Activated naive CD4-positive, alpha-beta T cell treated with anti-CD3 and anti-CD28 coated beads for 36 hours (primary cell): ENCODE measurements around the gene KLRC4. TPM values are rescaled to one million over a fixed set of nuclear protein-coding genes. Genes with fewer than 3 reads are reported as not detected.
"Not testable (repeated sequence)": the region's sequence is repeated elsewhere in the genome, so short reads cannot be mapped to it uniquely, and the experiment has no call there.

ENCODE experiments used
- CTCF ChIA-PET: fragments of 350-600 bp; sonication (Branson Sonifier 250); formaldehyde crosslinking; loops from one replicate; lab custom pipeline; 2021; ENCODE audit warnings: antibody characterized with exemption; lab: Charles Lee
- DNase-seq: peaks from one replicate; pipeline ENCODE4 v3.0.0-alpha.2; 2020
- H3K27ac Mint-ChIP-seq: one replicate; pipeline ENCODE4 v1.8.0; 2021; ENCODE audit warnings: mild to moderate bottlenecking, mixed read lengths
- H3K27me3 Mint-ChIP-seq: one replicate; pipeline ENCODE4 v1.8.0; 2021; ENCODE audit warnings: low read depth, mixed read lengths
- H3K36me3 Mint-ChIP-seq: one replicate; pipeline ENCODE4 v1.8.0; 2021; ENCODE audit warnings: low read depth, mixed read lengths
- H3K4me1 Mint-ChIP-seq: one replicate; pipeline ENCODE4 v1.8.0; 2021; ENCODE audit warnings: low read depth, mixed read lengths
- H3K4me3 Mint-ChIP-seq: one replicate; pipeline ENCODE4 v1.8.0; 2021; ENCODE audit warnings: mild to moderate bottlenecking, moderate library complexity, mixed read lengths
- H3K9me3 Mint-ChIP-seq: one replicate; pipeline ENCODE4 v1.8.0; 2021; ENCODE audit warnings: mixed read lengths
- intact Hi-C: fragments of 100-400 bp; cut with micrococcal nuclease; formaldehyde crosslinking; loops from one replicate; pipeline ENCODE4 v1.15.1; 2023
- total RNA-seq, 2 experiments: library from RNA; stranded (reverse); gene quantifications; one replicate each; pipeline ENCODE4 v1.2.3, GENCODE V29; 2021

The KLRC4 gene
- total RNA-seq, 2 experiments from 2014 or later = not detected

DNA sequence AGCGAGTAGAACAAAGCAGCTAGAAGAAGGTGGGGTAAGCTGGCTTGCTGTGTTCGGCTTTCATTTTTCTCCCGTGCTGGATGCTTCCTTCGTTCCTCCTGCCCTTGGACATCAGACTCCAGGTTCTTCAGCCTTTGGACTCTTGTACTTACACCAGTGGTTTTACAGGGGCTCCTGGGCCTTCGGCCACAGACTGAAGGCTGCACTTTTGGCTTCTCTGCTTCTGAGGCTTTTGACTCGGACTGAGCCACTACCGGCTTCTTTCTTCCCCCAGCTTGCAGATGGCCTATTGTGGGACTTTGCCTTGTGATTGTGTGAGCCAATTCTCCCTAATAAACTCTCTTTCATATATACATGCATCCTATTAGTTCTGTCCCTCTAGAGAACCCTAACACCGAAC lies 16.4 kb upstream of the KLRC4 start:
- CTCF ChIA-PET = not testable (repeated sequence)

GRCh38 chr12:10424260-10424899 lies 14.8 kb upstream of the KLRC4 start:
- H3K9me3 Mint-ChIP-seq, CTCF ChIA-PET, H3K36me3 Mint-ChIP-seq, DNase-seq, H3K27me3 Mint-ChIP-seq, H3K4me3 Mint-ChIP-seq, H3K27ac Mint-ChIP-seq, H3K4me1 Mint-ChIP-seq, intact Hi-C loops: not testable (repeated sequence)

More for the DNA sequence above, 16.4 kb upstream of the KLRC4 start:
- H3K4me3 Mint-ChIP-seq, H3K36me3 Mint-ChIP-seq, intact Hi-C loops, H3K27me3 Mint-ChIP-seq, H3K9me3 Mint-ChIP-seq, H3K4me1 Mint-ChIP-seq, DNase-seq, H3K27ac Mint-ChIP-seq: not testable (repeated sequence)

DNA sequence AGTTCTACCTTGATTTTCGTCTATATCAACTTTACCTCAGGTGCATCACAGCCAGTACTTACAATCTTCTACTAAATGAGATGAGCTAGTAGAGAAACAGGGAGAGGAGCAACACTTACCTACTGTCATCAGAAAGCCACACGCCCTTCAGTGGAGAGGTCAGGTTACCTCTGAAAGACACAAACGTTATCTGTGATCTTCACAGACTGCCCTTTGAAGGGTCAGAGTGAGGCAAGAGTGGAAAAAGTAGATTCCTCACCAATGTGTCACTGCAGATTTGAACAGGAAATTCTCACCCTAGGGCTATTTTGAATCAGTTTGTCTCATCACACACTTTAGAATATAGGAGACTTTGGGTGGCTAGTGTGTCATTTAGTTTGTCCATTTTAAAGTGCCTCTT lies 12.6 kb upstream of the KLRC4 start:
- CTCF ChIA-PET, DNase-seq, H3K9me3 Mint-ChIP-seq, intact Hi-C loops, H3K27me3 Mint-ChIP-seq, H3K4me3 Mint-ChIP-seq, H3K36me3 Mint-ChIP-seq, H3K27ac Mint-ChIP-seq, H3K4me1 Mint-ChIP-seq: not testable (repeated sequence)

- DNase-seq, H3K4me3 Mint-ChIP-seq, H3K4me1 Mint-ChIP-seq, CTCF ChIA-PET, intact Hi-C loops, H3K9me3 Mint-ChIP-seq, H3K36me3 Mint-ChIP-seq, H3K27ac Mint-ChIP-seq, H3K27me3 Mint-ChIP-seq: not testable (repeated sequence)
Observed at GRCh38 chr12:10420334-10420733, 10.8 kb upstream of the KLRC4 start, which contains the start of gene KLRC3. Gene KLRC3, minus strand, starts transcription at chr12:10420595. Its CDS starts 45 bp downstream, at chr12:10420550.

DNA sequence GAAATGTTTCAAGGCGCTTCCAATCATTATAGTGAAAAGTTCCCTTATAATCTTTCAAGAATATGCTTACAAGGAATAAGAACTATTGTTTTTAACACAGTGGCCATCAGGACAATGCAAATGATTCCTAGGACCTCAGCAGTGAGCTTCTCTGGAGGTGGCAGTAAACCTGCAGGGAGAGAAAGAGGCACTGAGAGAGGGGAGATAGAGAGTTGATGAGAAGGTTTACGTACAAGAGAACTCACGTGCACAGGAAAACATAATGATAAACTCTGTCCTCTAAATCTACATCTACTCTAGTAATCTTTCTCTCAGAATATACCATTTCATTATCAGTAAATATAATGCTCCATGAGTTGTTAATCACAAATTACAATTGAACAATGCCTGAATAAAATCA lies 715 bp downstream of the KLRC4 start:
- no peaks in the 10 kb centered on the region for H3K9me3 Mint-ChIP-seq
- H3K27me3 Mint-ChIP-seq = peaks cover 2% of the 10 kb centered on the region
- H3K4me3 Mint-ChIP-seq = no peak overlapping the region
- intact Hi-C loops = no loop called here
- no peaks in the 10 kb centered on the region for H3K4me1 Mint-ChIP-seq
- CTCF ChIA-PET = no interaction called here
- H3K27ac Mint-ChIP-seq = no peak overlapping the region
- no peaks in the 10 kb centered on the region for H3K36me3 Mint-ChIP-seq
- DNase-seq = no peak

DNA sequence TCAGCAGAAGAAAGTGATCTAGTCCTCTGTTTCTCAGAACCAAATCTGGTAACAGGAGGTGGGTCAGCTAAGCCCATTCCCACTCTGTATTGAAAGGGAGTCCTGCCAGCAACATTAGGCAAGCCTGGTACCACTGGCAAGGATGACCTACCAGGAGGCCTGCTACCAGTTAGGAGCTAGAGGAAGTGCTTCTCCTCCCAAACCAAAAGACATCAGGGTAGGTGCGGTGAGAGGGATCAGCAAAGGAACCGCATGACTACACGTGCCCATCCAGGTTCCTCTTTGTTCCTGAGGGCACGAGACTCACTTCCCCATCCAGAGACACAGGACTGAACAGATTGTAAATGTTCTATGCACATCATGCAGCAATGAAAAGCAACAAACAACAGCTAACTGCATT lies 2.8 kb downstream of the KLRC4 start:
- Mint-ChIP-seq H3K4me3 (no peak overlapping the region), H3K4me1 (no peaks in the 10 kb centered on the region), H3K36me3 (no peaks in the 10 kb centered on the region), H3K27ac (no peak overlapping the region), H3K9me3 (no peaks in the 10 kb centered on the region), H3K27me3 (peaks cover 2% of the 10 kb centered on the region)
- CTCF ChIA-PET = no interaction called here
- DNase-seq = no peak
- intact Hi-C loops = no loop called here

DNA sequence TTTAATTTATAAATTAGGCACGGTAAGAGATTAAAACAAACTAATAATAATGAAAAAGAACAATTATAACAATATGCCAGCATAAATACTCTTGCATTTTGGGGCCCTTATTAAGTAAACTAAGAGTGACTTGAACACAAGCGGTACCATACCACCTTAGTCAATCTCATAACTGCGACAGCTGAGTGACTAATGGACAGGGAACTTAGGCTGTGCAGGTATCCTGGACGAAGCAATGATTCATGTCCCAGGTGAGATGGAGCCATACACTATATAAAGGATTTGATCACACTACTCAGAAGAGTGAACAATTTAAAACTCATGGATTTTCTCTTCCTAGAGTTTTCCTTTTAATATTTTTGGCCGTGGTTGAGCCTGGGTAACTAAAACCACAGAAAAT lies 4.3 kb downstream of the KLRC4 start:
- H3K27ac Mint-ChIP-seq = no peak overlapping the region
- H3K4me1 Mint-ChIP-seq = no peaks in the 10 kb centered on the region
- intact Hi-C loops = no loop called here
- H3K36me3 Mint-ChIP-seq = no peaks in the 10 kb centered on the region
- peaks cover 2% of the 10 kb centered on the region for H3K27me3 Mint-ChIP-seq
- H3K4me3 Mint-ChIP-seq = no peak overlapping the region
- no peak for DNase-seq
- CTCF ChIA-PET = no interaction called here
- H3K9me3 Mint-ChIP-seq = no peaks in the 10 kb centered on the region

DNA sequence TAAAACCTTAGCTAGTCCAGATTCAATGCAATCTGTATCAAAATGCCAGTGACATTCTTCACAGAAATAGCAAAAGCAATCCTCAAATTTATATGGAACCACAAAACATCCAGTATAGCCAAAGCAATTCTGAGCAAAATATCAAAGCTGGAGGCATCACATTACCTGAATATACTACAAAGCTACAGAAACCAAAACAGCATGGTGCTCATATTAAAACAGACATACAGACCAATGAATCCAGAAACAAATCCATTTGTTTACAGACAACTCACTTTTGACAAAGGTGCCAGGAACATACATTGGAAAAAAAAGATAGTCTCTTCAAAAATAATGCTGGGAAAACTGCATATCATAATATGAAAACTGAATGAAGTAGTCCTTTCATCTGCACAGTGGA lies 4.8 kb downstream of the KLRC4 start:
- intact Hi-C loops = no loop called here
- H3K36me3 Mint-ChIP-seq = no peaks in the 10 kb centered on the region
- CTCF ChIA-PET = no interaction called here
- H3K9me3 Mint-ChIP-seq = no peaks in the 10 kb centered on the region
- no peak overlapping the region for H3K27ac Mint-ChIP-seq
- H3K4me3 Mint-ChIP-seq = no peak overlapping the region
- H3K4me1 Mint-ChIP-seq = no peaks in the 10 kb centered on the region
- no peak for DNase-seq
- H3K27me3 Mint-ChIP-seq = peaks cover 2% of the 10 kb centered on the region

- H3K27me3 Mint-ChIP-seq = peaks cover 6% of the 10 kb centered on the region
- no peak for DNase-seq
- no peaks in the 10 kb centered on the region for H3K9me3 Mint-ChIP-seq
- intact Hi-C loops = no loop called here
- H3K4me3 Mint-ChIP-seq = no peak overlapping the region
- H3K36me3 Mint-ChIP-seq = no peaks in the 10 kb centered on the region
- no peaks in the 10 kb centered on the region for H3K4me1 Mint-ChIP-seq
- CTCF ChIA-PET = no interaction called here
- H3K27ac Mint-ChIP-seq = no peak overlapping the region
Observed at GRCh38 chr12:10400829-10401228, 8.7 kb downstream of the KLRC4 start.

DNA sequence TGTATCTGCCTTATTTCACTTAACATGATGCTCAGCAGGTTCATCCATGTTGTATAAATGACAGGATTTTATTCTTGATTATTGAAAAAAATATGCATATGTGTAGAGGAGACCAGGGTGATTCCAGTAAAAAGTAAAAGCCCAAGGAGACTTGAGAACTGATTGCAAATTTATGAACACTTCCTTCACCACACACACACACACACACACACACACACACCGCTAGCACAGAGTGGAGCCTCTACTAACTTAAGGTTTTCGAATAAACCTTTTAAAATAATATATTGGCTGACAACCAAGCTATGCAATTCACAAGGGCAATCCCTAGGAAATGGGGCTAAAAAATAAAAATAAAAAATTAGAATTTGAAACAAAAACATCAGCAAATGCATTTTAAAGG lies 11.4 kb downstream of the KLRC4 start:
- no peak for DNase-seq
- peaks cover 8% of the 10 kb centered on the region for H3K27me3 Mint-ChIP-seq
- no peaks in the 10 kb centered on the region for H3K36me3 Mint-ChIP-seq
- H3K27ac Mint-ChIP-seq = no peak overlapping the region
- no peaks in the 10 kb centered on the region for H3K4me1 Mint-ChIP-seq
- intact Hi-C loops = no loop called here
- no peak overlapping the region for H3K4me3 Mint-ChIP-seq
- H3K9me3 Mint-ChIP-seq = no peaks in the 10 kb centered on the region
- CTCF ChIA-PET = no interaction called here

DNA sequence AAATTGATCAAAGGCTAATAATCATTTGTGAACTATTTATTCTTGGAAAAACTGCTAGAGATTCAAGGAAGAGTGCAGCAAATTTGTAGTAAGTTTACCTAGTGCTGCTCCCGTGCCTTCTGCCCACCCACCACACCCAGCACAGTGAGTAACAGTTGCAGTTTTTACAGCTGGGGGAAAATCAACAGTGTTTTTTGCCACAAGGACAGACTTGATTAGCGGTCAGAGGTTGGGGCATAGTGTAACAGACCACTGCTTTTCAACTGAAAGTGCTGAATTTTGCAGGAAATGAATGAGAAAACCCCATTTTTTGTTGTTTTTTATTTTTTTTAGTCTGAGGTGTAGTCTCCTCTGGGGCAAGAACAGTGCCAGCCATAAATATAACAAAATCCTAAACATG lies 12.3 kb downstream of the KLRC4 start:
- H3K27me3 Mint-ChIP-seq = peaks cover 10% of the 10 kb centered on the region
- H3K4me3 Mint-ChIP-seq = no peak overlapping the region
- H3K36me3 Mint-ChIP-seq = no peaks in the 10 kb centered on the region
- CTCF ChIA-PET = no interaction called here
- intact Hi-C loops = no loop called here
- no peak for DNase-seq
- H3K27ac Mint-ChIP-seq = no peak overlapping the region
- no peaks in the 10 kb centered on the region for H3K4me1 Mint-ChIP-seq
- no peaks in the 10 kb centered on the region for H3K9me3 Mint-ChIP-seq

- intact Hi-C loops, H3K4me3 Mint-ChIP-seq, H3K36me3 Mint-ChIP-seq, H3K27me3 Mint-ChIP-seq, H3K9me3 Mint-ChIP-seq, CTCF ChIA-PET, DNase-seq, H3K4me1 Mint-ChIP-seq, H3K27ac Mint-ChIP-seq: not testable (repeated sequence)
Observed at GRCh38 chr12:10396176-10396575, 13.4 kb downstream of the KLRC4 start.

DNA sequence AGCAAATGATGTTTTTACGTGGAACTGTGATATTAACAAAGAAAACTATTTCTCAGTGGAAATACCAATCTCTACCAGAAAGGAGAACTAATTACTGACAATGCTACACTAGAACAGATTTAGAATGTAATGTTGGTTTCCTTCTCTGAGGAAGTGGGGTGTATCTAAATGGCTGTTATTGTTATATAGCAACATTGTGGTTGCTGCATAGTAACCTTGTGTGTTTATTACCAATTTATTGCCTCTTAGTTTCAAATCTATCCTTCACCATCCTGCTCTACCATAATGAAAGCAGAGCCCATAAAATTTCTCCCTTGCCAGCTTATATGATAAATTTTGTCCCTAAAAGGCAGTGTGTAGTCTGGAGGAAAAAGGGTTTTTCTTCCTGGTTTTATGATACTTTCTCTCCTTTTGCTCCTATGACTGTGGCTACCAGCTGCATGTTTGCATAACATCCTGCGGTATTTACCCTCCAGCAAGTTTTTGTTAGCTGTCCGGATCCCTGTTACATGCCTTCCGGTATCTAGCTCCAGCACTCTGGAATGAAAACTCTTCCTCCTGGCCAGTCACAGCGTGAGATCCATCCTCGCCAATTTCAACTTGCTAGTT lies 14.1 kb downstream of the KLRC4 start:
- H3K4me1 Mint-ChIP-seq = peaks cover 2% of the 10 kb centered on the region
- no peaks in the 10 kb centered on the region for H3K36me3 Mint-ChIP-seq
- DNase-seq = no peak
- CTCF ChIA-PET = no interaction called here
- intact Hi-C loops = no loop called here
- no peaks in the 10 kb centered on the region for H3K9me3 Mint-ChIP-seq
- no peak overlapping the region for H3K4me3 Mint-ChIP-seq
- H3K27me3 Mint-ChIP-seq = peaks cover 10% of the 10 kb centered on the region
- H3K27ac Mint-ChIP-seq = no peak overlapping the region
